ENCODE measurements around the gene TAF8. TPM values are rescaled to one million over a fixed set of nuclear protein-coding genes. Genes with fewer than 3 reads are reported as not detected.

The TAF8 gene
- polyA plus RNA-seq, 1 of the 3 experiments (the other 2 are of a cell fraction) = 27.8 TPM

DNA sequence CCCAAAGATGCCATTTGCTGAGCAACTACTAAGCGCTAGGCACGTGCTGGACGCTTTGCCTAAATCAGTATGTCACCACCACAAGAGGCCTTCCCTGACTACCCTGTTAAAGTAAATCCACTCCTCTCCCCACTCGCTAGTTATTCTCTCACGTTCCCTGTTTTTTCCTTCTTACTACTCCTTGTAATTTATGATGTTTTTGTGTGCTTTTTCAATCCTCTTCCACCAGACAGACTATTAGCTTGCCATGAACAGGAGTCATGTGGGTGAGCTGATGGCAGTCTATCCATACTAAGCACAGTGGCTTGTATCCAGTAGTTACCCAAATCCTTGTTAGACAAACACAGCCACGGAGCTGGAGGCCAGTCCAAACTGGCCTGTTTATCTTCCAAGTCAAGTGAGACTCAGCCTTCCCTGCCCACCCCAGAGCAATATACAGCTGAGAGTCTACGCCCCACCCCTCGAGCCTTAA lies 50.9 kb downstream of the TAF8 start (continued):
- no peak for TF ChIP-seq REST (IDR thresholded peaks at IDR 0.05; ENCODE audit: low read depth, low read length)

- no peak overlapping the region for H2AFZ ChIP-seq (ENCODE audit: low read depth)
- 0 out of 4 replicates have a peak, but pooled peaks cover 0 to 7% of the 10 kb centered on the region in 2 experiments for H3K4me1 ChIP-seq (ENCODE audit: control insufficient read depth in 1 of 2, insufficient read depth in 2 of 2, low read depth in 1 of 2, low read length in 1 of 2)
- no peak overlapping the region for H3K27ac ChIP-seq (ENCODE audit: low read depth in 2 of 2, low read length in 1 of 2)
- no peaks in the 10 kb centered on the region for H3K36me3 ChIP-seq (replicated peaks in 1 of 2; ENCODE audit: control insufficient read depth in 1 of 2, insufficient read depth in 2 of 2, low read length in 1 of 2)
- no peak overlapping the region for H3K4me2 ChIP-seq
- no peak for TF ChIP-seq GABPA (IDR thresholded peaks at IDR 0.05; ENCODE audit: low read depth)
- no peak for TF ChIP-seq YY1 (IDR thresholded peaks at IDR 0.05; ENCODE audit: low read depth)
- no peak for TF ChIP-seq FOXM1 (IDR thresholded peaks at IDR 0.05; ENCODE audit: low read depth)
- TF ChIP-seq NFIC (IDR thresholded peaks at IDR 0.05; ENCODE audit: borderline replicate concordance) = no peak
- no peak for TF ChIP-seq NRF1 (IDR thresholded peaks at IDR 0.05; ENCODE audit: low read depth, low read length)
- TF ChIP-seq MXI1 (IDR thresholded peaks at IDR 0.05; ENCODE audit: low read depth, low read length) = no peak
- no peak for TF ChIP-seq EZH2phosphoT487 (IDR thresholded peaks at IDR 0.05; ENCODE audit: borderline replicate concordance, low read depth)
- TF ChIP-seq EP300 (IDR thresholded peaks at IDR 0.05; ENCODE audit: borderline replicate concordance in 1 of 2, low read depth in 1 of 2, low read length in 1 of 2) = no peak
- TF ChIP-seq TEAD4 (IDR thresholded peaks at IDR 0.05; ENCODE audit: borderline replicate concordance, insufficient read depth) = no peak
- TF ChIP-seq ELF1 (IDR thresholded peaks at IDR 0.05) = no peak
- TF ChIP-seq FOSL2 (IDR thresholded peaks at IDR 0.05; ENCODE audit: borderline replicate concordance, low read depth) = no peak
- no peak for TF ChIP-seq TAF1 (IDR thresholded peaks at IDR 0.05; ENCODE audit: borderline replicate concordance, low read depth, low read length)
- TF ChIP-seq TCF12 (IDR thresholded peaks at IDR 0.05) = no peak
- TF ChIP-seq REST (IDR thresholded peaks at IDR 0.05; ENCODE audit: low read depth, low read length) = no peak
- TF ChIP-seq JUND (IDR thresholded peaks at IDR 0.05) = no peak
- no peak for TF ChIP-seq MEF2A (IDR thresholded peaks at IDR 0.05; ENCODE audit: borderline replicate concordance, low read depth)
- H3K9ac ChIP-seq = no peak overlapping the region
- H3K9me3 ChIP-seq = no peaks in the 10 kb centered on the region
- 79% methylated on average over 7 of the region's 7 CpGs for WGBS (ENCODE audit: low lambda C conversion rate)
- H3F3A ChIP-seq (replicated peaks; ENCODE audit: insufficient read depth) = no peaks in the 10 kb centered on the region
- ChIA-PET CTCF (interaction anchor here (0.6 to 1.4 kb wide), 3 partner anchors 25 to 211 kb away, joined by 3 to 4 read pairs (median 3); no protein-coding TSS in a partner anchor), POLR2A (no interaction called here)
- H3K9me2 ChIP-seq = no peaks in the 10 kb centered on the region
- no peak for DNase-seq
- H3K4me3 ChIP-seq (ENCODE audit: low read depth in 2 of 2, low read length in 1 of 2) = no peak overlapping the region
- no peaks in the 10 kb centered on the region for H3K27me3 ChIP-seq (ENCODE audit: insufficient read depth)
- H3K79me2 ChIP-seq (ENCODE audit: insufficient read depth) = no peaks in the 10 kb centered on the region
- H4K20me1 ChIP-seq (ENCODE audit: insufficient read depth) = no peaks in the 10 kb centered on the region
Measured at GRCh38 chr6:42103216-42103615, 52.9 kb downstream of the TAF8 start.

Measured in SK-N-SH (cell line).